ENCODE measurements around the gene SORBS1. TPM values are rescaled to one million over a fixed set of nuclear protein-coding genes. Genes with fewer than 3 reads are reported as not detected.
A peak's percentile ranks its signal among the peaks of the same experiment; 100 is the strongest.

SORBS1 gene
- total and polyA plus RNA-seq, 2 of the 13 experiments (the other 11 are each of a cell fraction or from before 2014, with no cell fraction given): 16.8 to 39.8 TPM

- no peak for TF ChIP-seq DMTF1 (CRISPR knock-in tag; IDR thresholded peaks at IDR 0.05)
- peak; percentile 68 for TF ChIP-seq ELF3 (CRISPR knock-in tag; IDR thresholded peaks at IDR 0.05)
- peak; percentile 42; the same call in 1 of the 2 replicates for TF ChIP-seq SAP130 (CRISPR knock-in tag; IDR thresholded peaks at IDR 0.05; ENCODE audit: low read depth)
- TF ChIP-seq HINFP (CRISPR knock-in tag; IDR thresholded peaks at IDR 0.05; ENCODE audit: low read depth): no peak
- TF ChIP-seq JUN (CRISPR knock-in tag; IDR thresholded peaks at IDR 0.05): no peak
- 0 out of 2 replicates have a peak, but pooled peaks have one; percentile 44 for TF ChIP-seq SALL1 (CRISPR knock-in tag; IDR thresholded peaks at IDR 0.05)
- no peak for TF ChIP-seq U2AF2 (IDR thresholded peaks at IDR 0.05; ENCODE audit: low read depth, low read length)
- TF ChIP-seq ERF (CRISPR knock-in tag; IDR thresholded peaks at IDR 0.05): peak; percentile 55; the same call in 1 of the 2 replicates
- peak; percentile 60; the same call in 1 of the 2 replicates for TF ChIP-seq ZFX (CRISPR knock-in tag; IDR thresholded peaks at IDR 0.05; ENCODE audit: low read depth)
- TF ChIP-seq KDM4B (CRISPR knock-in tag; IDR thresholded peaks at IDR 0.05): 0 out of 2 replicates have a peak, but pooled peaks have one; percentile 50
- TF ChIP-seq FOSL2 (CRISPR knock-in tag; IDR thresholded peaks at IDR 0.05): peak; percentile 43; the same call in 1 of the 2 replicates
- TF ChIP-seq REPIN1 (CRISPR knock-in tag; IDR thresholded peaks at IDR 0.05; ENCODE audit: borderline replicate concordance, low read depth): peak; percentile 47; the same call in 1 of the 2 replicates
- TF ChIP-seq FOXC1 (CRISPR knock-in tag; IDR thresholded peaks at IDR 0.05; ENCODE audit: borderline replicate concordance): peak; percentile 63; the same call in 1 of the 2 replicates
- TF ChIP-seq NFYB (CRISPR knock-in tag; IDR thresholded peaks at IDR 0.05): no peak
- peak; percentile 65; the same call in 1 of the 2 replicates for TF ChIP-seq ZNF772 (CRISPR knock-in tag; IDR thresholded peaks at IDR 0.05)
- peak; percentile 49 for TF ChIP-seq TEAD3 (CRISPR knock-in tag; optimal IDR thresholded peaks at IDR 0.05; ENCODE audit: borderline replicate concordance)
- no peak for TF ChIP-seq STAT6 (CRISPR knock-in tag; IDR thresholded peaks at IDR 0.05; ENCODE audit: borderline replicate concordance)
- TF ChIP-seq CTCF (CRISPR knock-in tag; IDR thresholded peaks at IDR 0.05): peak; percentile 97
- TF ChIP-seq NR2F6 (IDR thresholded peaks at IDR 0.05): no peak; the same call in 1 of the 2 replicates
- TF ChIP-seq NR2F6 (CRISPR knock-in tag; IDR thresholded peaks at IDR 0.05): 0 out of 2 replicates have a peak, but pooled peaks have one; percentile 35
- peak; percentile 44; the same call in 1 of the 2 replicates for TF ChIP-seq FOXO1 (CRISPR knock-in tag; IDR thresholded peaks at IDR 0.05)
- no peak for TF ChIP-seq ZNF552 (CRISPR knock-in tag; IDR thresholded peaks at IDR 0.05; ENCODE audit: borderline replicate concordance)
- TF ChIP-seq ZNF205 (CRISPR knock-in tag; IDR thresholded peaks at IDR 0.05): peak; percentile 58; the same call in 1 of the 2 replicates
- no peak for TF ChIP-seq NCOA5 (CRISPR knock-in tag; IDR thresholded peaks at IDR 0.05)
These were observed 40.0 kb upstream of the SORBS1 start (continued) for GRCh38 chr10:95601116-95601719.
